ENCODE data around the gene SOX1. TPM values are rescaled to one million over a fixed set of nuclear protein-coding genes. Genes with fewer than 3 reads are reported as not detected.

SOX1 gene
- total and polyA plus RNA-seq, 11 donors, result not detected

DNA sequence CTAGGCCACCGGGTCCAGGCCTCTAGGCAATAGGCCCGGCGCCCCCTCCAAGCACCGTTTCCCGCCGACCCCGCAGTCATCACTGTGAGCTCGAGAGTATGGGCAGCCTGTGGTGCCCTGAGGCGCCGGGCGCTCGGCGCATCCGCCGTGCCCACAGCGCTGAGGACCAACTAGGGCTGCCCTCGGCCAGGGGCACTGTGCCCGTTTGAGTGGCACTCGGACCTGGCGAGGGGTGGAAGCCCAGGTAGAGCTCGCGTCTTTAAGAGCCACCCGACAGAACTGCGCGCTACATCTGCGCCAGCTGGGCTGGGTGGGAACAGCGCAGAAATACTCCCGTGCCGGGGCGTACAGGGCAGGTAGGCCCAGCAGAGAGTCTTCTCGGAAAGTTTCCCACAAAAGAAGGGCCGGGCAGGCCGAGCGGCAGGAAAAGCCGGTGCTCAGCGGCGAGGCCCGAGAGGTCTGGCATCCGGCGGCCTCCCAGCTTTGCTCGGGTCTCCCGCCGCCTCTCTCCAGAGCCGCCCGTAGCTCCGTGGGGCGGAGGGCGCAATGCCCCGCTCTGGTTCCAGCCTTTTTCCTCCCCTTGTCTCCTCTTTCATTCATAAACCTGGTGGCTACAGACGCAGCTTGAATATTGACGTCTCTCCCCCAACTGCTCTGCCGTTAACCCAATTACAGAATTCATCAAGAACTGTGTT, 5.4 kb upstream of the SOX1 start:
- Histone ChIP-seq H3K27me3 (peaks cover 90 to 100% (median 99%) of the 10 kb centered on the region in 9 donors), H3K4me1 (peaks cover 0 to 45% (median 9%) of the 10 kb centered on the region in 12 donors), H3K4me3 (peak overlapping the region in 1 of 12 donors; percentile 13), H3K36me3 (no peaks in the 10 kb centered on the region), H3K9me3 (no peaks in the 10 kb centered on the region), H3K27ac (no peak overlapping the region)
- WGBS, 4 donors, result 2 to 7% (median 2%) methylated on average over 27 to 52 of the region's 52 CpGs
- no peak for DNase-seq
- ATAC-seq, result no peak
- TF ChIP-seq, protein P1, sequence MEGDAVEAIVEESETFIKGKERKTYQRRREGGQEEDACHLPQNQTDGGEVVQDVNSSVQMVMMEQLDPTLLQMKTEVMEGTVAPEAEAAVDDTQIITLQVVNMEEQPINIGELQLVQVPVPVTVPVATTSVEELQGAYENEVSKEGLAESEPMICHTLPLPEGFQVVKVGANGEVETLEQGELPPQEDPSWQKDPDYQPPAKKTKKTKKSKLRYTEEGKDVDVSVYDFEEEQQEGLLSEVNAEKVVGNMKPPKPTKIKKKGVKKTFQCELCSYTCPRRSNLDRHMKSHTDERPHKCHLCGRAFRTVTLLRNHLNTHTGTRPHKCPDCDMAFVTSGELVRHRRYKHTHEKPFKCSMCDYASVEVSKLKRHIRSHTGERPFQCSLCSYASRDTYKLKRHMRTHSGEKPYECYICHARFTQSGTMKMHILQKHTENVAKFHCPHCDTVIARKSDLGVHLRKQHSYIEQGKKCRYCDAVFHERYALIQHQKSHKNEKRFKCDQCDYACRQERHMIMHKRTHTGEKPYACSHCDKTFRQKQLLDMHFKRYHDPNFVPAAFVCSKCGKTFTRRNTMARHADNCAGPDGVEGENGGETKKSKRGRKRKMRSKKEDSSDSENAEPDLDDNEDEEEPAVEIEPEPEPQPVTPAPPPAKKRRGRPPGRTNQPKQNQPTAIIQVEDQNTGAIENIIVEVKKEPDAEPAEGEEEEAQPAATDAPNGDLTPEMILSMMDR (IDR thresholded peaks at IDR 0.05), result no peak
- no peak for TF ChIP-seq POLR2A (IDR thresholded peaks at IDR 0.05)
- intact Hi-C loops (cut with DNase I), result loop anchor here in 1 of 10 donors (10.0 kb wide), 1 partner anchor 383 kb away; no protein-coding TSS in a partner anchor

DNA sequence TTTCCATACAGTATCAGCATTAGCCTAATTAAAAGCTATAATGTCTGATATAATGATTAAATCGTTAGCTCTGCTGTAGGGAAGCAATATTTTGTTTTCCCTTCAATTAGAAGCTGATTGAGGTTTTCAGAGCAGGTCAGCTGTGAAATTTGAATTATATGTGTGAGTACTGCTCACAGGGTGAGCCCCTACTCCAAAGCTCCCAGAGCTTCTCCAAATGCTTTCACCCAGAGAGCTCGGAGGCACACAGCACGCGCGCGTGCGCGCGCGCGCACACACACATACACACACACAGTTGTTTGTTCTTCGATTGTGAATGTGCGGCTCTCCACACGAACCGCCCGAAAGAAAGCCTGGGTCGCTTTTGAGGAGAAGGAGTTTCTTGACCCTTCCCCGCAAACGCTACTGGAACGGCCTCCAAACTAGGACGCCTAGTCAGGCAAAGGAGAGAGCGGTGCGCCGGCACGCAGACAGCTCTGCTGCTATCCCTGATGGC, 4.8 kb upstream of the SOX1 start:
- WGBS, 4 donors, result 4 to 9% (median 5%) methylated on average over 25 of the region's 25 CpGs
- Histone ChIP-seq H3K4me3 (no peak overlapping the region), H3K27me3 (peaks cover 84 to 99% (median 96%) of the 10 kb centered on the region in 9 donors), H3K27ac (no peak overlapping the region), H3K9me3 (no peaks in the 10 kb centered on the region), H3K4me1 (peaks cover 0 to 45% (median 6%) of the 10 kb centered on the region in 12 donors), H3K36me3 (no peaks in the 10 kb centered on the region)
- ATAC-seq (no peak), DNase-seq (no peak)
- TF ChIP-seq, protein P1 (IDR thresholded peaks at IDR 0.05), result no peak
- no peak for TF ChIP-seq POLR2A (IDR thresholded peaks at IDR 0.05)
- intact Hi-C loops (cut with DNase I), result loop anchor here in 1 of 10 donors (10.0 kb wide), 1 partner anchor 383 kb away; no protein-coding TSS in a partner anchor

DNA sequence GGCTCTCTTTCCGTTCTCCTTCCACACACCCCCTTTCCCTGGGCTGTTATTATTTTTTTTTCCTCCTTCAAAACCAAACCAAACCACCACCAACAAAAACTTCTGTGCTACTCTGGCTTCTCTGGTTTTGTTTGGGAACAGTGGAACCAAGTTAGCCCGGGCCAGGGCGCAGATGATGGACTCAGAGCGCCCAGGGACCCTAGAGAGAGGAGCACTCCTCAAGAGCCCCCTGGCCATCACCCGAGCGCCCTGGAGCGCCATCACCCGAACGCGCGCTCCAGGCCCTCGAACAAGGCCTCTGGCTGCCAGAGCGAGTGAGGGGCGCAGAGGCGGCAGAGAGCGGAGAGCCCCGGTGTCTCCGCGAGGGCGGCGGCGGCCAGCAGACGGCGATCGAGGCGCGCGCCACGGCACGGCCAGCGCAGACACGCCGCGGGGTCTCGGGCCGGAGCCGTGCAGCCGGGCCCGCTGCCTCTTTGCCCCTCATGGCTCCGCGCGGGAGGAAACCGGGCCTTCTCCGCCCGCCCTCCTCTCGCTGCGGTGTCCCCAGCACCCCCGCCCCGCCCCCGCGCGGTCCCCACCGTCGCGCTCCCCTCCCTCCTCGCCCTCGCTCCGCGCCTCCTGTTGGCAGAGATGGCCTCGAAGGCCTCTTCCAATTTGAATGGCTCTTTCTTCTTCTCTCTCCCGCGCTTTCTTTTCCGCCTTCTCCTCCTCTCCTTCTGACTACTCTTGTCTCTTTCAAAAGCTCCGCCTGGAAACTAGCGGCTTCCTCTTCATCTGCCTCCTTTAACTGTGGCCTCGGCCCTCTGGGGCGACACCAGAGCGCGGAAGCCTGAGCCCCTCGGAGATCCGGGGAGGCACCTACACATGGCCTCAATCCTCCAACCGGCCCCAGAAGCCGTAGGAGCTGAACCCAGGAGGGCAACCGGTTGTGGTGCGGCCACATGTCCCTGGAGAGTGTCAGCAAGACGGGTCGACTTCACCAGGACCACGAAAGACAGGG, 4.1 kb upstream of the SOX1 start:
- Histone ChIP-seq H3K27ac (no peak overlapping the region), H3K4me1 (peaks cover 0 to 44% (median 6%) of the 10 kb centered on the region in 12 donors), H3K9me3 (no peaks in the 10 kb centered on the region), H3K36me3 (no peaks in the 10 kb centered on the region), H3K27me3 (peaks cover 81 to 99% (median 93%) of the 10 kb centered on the region in 9 donors), H3K4me3 (peak overlapping the region in 1 of 12 donors; percentile 8)
- 1 to 3% (median 2%) methylated on average over 66 to 78 of the region's 78 CpGs for WGBS, 4 donors
- intact Hi-C loops (cut with DNase I), result loop anchor here in 1 of 10 donors (10.0 kb wide), 1 partner anchor 382 kb away; no protein-coding TSS in a partner anchor
- TF ChIP-seq POLR2A (IDR thresholded peaks at IDR 0.05), result no peak
- TF ChIP-seq, protein P1 (IDR thresholded peaks at IDR 0.05), result peak in 8 of 12 donors; percentile 11 to 47 (median 24)
- DNase-seq (no peak), ATAC-seq (no peak)

All from heart left ventricle (tissue), 16 donors.